Body of pancreas (tissue), 4 donors: ENCODE results near the gene CHTOP. TPM values are rescaled to one million over a fixed set of nuclear protein-coding genes. Genes with fewer than 3 reads are reported as not detected.

Experiments
- microRNA-seq, 2 donors: library from miRNA; unstranded; fragments of <30 nt; microRNA quantifications; one replicate each; pipeline ENCODE4, GENCODE V29; 2016; ENCODE audit warnings: borderline number of aligned reads in 2 of 2, borderline replicate concordance in 2 of 2
- small RNA-seq: library from RNA; depleted of rRNA; stranded (forward); fragments of <200 nt; gene quantifications from one replicate; pipeline ENCODE3, GENCODE V24; 2016
- total RNA-seq, 2 donors: library from RNA; depleted of rRNA; stranded (reverse); fragments of >200 nt; gene quantifications; one replicate each; pipeline ENCODE4 v1.1.0, GENCODE V29; 2016

CHTOP gene
- total RNA-seq, 2 donors from 2014 or later, result 62.3 to 68.0 TPM

Small RNA genes lying within 50 kb of the gene (microRNA-seq; reads per million reads assigned to microRNA genes)
- gene MIR8083, result 0 reads per million in 2 donors

Small RNA genes lying within 50 kb of the gene (small RNA-seq; reads per million reads assigned to genes)
- not detected for gene MIR8083

Other genes starting within 250 kb of the CHTOP start
- gene S100A8, start 243.0 kb upstream of the CHTOP start, total RNA-seq, result 1 to 10 TPM in 1 of 2 donors, not detected in 1; 1.8 TPM
- gene S100A7A, start 217.5 kb upstream of the CHTOP start, total RNA-seq, result not detected
- not detected for gene S100A7, start 173.4 kb upstream of the CHTOP start, total RNA-seq
- gene S100A6, start 98.1 kb upstream of the CHTOP start, total RNA-seq, result 10 to 100 TPM; 54.7 to 58.9 TPM
- gene S100A5, start 93.1 kb upstream of the CHTOP start, total RNA-seq, result not detected
- 10 to 100 TPM; 49.5 to 81.7 TPM for gene S100A4, start 88.3 kb upstream of the CHTOP start, total RNA-seq
- not detected for gene S100A3, start 84.8 kb upstream of the CHTOP start, total RNA-seq
- gene S100A2, start 68.2 kb upstream of the CHTOP start, total RNA-seq, result not detected
- 10 to 100 TPM; 20.1 to 42.5 TPM for gene S100A16, start 20.9 kb upstream of the CHTOP start, total RNA-seq
- gene S100A14, start 17.7 kb upstream of the CHTOP start, total RNA-seq, result 10 to 100 TPM; 12.2 to 30.4 TPM
- gene S100A13, start 6.6 kb upstream of the CHTOP start, total RNA-seq, result 10 to 100 TPM; 65.3 to 88.7 TPM
- gene S100A1, start 5.6 kb upstream of the CHTOP start, total RNA-seq, result 10 to 100 TPM in 1 of 2 donors, 1 to 10 TPM in 1; 7.3 to 57.0 TPM
- 10 to 100 TPM; 21.8 to 23.7 TPM for gene SNAPIN, start 24.6 kb downstream of the CHTOP start, total RNA-seq
- gene ILF2, start 36.9 kb downstream of the CHTOP start, total RNA-seq, result 10 to 100 TPM; 57.7 to 59.1 TPM
- gene NPR1, start 44.6 kb downstream of the CHTOP start, total RNA-seq, result 10 to 100 TPM; 11.7 to 16.5 TPM
- gene INTS3, start 94.0 kb downstream of the CHTOP start, total RNA-seq, result 10 to 100 TPM; 25.4 to 33.3 TPM
- gene SLC27A3, start 141.3 kb downstream of the CHTOP start, total RNA-seq, result 10 to 100 TPM; 15.0 to 21.1 TPM